SK-N-SH treated with all-trans-retinoic acid at 6 μM for 48 hours (cell line): ENCODE results near the gene OTOF.

Source experiments
- BACH2 ChIP-seq: fragments of 250-450 bp; sonication (Bioruptor Pico); IDR thresholded peaks from 2 replicates; pipeline ENCODE4 v1.9.0; 2021; ENCODE audit warnings: mild to moderate bottlenecking, borderline replicate concordance
- GLIS3 ChIP-seq: fragments of 250-450 bp; sonication (Bioruptor Pico); IDR thresholded peaks from 2 replicates; pipeline ENCODE4 v1.5.0; 2020; ENCODE audit warnings: mild to moderate bottlenecking, moderate library complexity
- ISL1 ChIP-seq: fragments of 250-450 bp; sonication (Bioruptor Pico); IDR thresholded peaks from 2 replicates; pipeline ENCODE4 v2.1.2; 2022; ENCODE audit warnings: mild to moderate bottlenecking, moderate library complexity
- TOX ChIP-seq: fragments of 250-450 bp; sonication (Bioruptor Pico); IDR thresholded peaks from 2 replicates; pipeline ENCODE4 v1.8.0; 2021; ENCODE audit warnings: mild to moderate bottlenecking, moderate library complexity, borderline replicate concordance
- ZC3H10 ChIP-seq: fragments of 250-450 bp; sonication (Bioruptor Pico); IDR thresholded peaks from 2 replicates; pipeline ENCODE4 v1.5.1; 2021; ENCODE audit warnings: mild to moderate bottlenecking, moderate library complexity
- ZFP3 ChIP-seq: fragments of 250-450 bp; sonication (Bioruptor Pico); IDR thresholded peaks from 2 replicates; pipeline ENCODE4 v1.5.0; 2020; ENCODE audit warnings: mild to moderate bottlenecking, moderate library complexity
- ZFP30 ChIP-seq: fragments of 450-650 bp; formaldehyde crosslinking; IDR thresholded peaks from 2 replicates; pipeline ENCODE4 v1.5.0; 2022; ENCODE audit warnings: mild to moderate bottlenecking, moderate library complexity
- TF ChIP-seq, protein P1 (sequence below): fragments of 250-450 bp; sonication (Bioruptor Pico); IDR thresholded peaks from 2 replicates; pipeline ENCODE4 v1.8.0; 2020; ENCODE audit warnings: mild to moderate bottlenecking, moderate library complexity, borderline replicate concordance
- TF ChIP-seq, protein P2 (sequence below): fragments of 250-450 bp; sonication (Bioruptor Pico); IDR thresholded peaks from 2 replicates; pipeline ENCODE4 v1.5.1; 2021; ENCODE audit warnings: mild to moderate bottlenecking, moderate library complexity

- no peak for TF ChIP-seq ZFP30 (CRISPR knock-in tag)
- TF ChIP-seq ZC3H10 (CRISPR knock-in tag), result no peak
- TF ChIP-seq, protein P1, sequence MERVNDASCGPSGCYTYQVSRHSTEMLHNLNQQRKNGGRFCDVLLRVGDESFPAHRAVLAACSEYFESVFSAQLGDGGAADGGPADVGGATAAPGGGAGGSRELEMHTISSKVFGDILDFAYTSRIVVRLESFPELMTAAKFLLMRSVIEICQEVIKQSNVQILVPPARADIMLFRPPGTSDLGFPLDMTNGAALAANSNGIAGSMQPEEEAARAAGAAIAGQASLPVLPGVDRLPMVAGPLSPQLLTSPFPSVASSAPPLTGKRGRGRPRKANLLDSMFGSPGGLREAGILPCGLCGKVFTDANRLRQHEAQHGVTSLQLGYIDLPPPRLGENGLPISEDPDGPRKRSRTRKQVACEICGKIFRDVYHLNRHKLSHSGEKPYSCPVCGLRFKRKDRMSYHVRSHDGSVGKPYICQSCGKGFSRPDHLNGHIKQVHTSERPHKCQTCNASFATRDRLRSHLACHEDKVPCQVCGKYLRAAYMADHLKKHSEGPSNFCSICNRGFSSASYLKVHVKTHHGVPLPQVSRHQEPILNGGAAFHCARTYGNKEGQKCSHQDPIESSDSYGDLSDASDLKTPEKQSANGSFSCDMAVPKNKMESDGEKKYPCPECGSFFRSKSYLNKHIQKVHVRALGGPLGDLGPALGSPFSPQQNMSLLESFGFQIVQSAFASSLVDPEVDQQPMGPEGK (CRISPR knock-in tag), result no peak
- no peak for TF ChIP-seq ZFP3 (CRISPR knock-in tag)
- no peak for TF ChIP-seq BACH2
- TF ChIP-seq, protein P2, sequence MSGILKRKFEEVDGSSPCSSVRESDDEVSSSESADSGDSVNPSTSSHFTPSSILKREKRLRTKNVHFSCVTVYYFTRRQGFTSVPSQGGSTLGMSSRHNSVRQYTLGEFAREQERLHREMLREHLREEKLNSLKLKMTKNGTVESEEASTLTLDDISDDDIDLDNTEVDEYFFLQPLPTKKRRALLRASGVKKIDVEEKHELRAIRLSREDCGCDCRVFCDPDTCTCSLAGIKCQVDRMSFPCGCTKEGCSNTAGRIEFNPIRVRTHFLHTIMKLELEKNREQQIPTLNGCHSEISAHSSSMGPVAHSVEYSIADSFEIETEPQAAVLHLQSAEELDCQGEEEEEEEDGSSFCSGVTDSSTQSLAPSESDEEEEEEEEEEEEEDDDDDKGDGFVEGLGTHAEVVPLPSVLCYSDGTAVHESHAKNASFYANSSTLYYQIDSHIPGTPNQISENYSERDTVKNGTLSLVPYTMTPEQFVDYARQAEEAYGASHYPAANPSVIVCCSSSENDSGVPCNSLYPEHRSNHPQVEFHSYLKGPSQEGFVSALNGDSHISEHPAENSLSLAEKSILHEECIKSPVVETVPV (CRISPR knock-in tag), result no peak
- no peak for TF ChIP-seq TOX
- no peak for TF ChIP-seq ISL1
- no peak for TF ChIP-seq GLIS3 (CRISPR knock-in tag)
Measured at GRCh38 chr2:26412091-26412673, 65.7 kb downstream of the OTOF start.
